IMR-90 (cell line): Measurements from ENCODE around the gene AP4B1. TPM values are rescaled to one million over a fixed set of nuclear protein-coding genes. Genes with fewer than 3 reads are reported as not detected.

Source experiments
- ATAC-seq: fragments of 200-7000 bp; cut with Tn5 transposase; 2 replicates; pipeline ENCODE4 v1.9.1; 2020; ENCODE audit warnings: low read depth, mild to moderate bottlenecking, moderate library complexity
- BruUV-seq: library from RNA; stranded (reverse); fragments of 400-500 nt; replicated peaks from 2 replicates; lab custom pipeline; 2021; lab: Mats Ljungman, UMichigan
- CTCF ChIA-PET: fragments of 300-600 bp; formaldehyde crosslinking; extraction: SDS; loops from one replicate; lab custom pipeline; 2021; ENCODE audit warnings: antibody characterized with exemption; lab: Yijun Ruan, JAX
- POLR2A ChIA-PET: fragments of 300-600 bp; sonication (Branson Sonifier 250); formaldehyde crosslinking; loops from one replicate; lab custom pipeline; 2022; ENCODE audit warnings: antibody characterized with exemption; ENCODE audit not compliant: unreplicated experiment; lab: Charles Lee
- DNase-seq: peaks from one replicate; pipeline ENCODE4 v3.0.0; 2013
- H2AFZ ChIP-seq: replicated peaks from 2 replicates; pipeline ENCODE3; 2013; ENCODE audit warnings: low read length, mild to moderate bottlenecking; ENCODE audit not compliant: poor library complexity
- H2AK5ac ChIP-seq: 2 replicates; pipeline ENCODE4 v1.6.1; 2013; ENCODE audit warnings: low read depth, low read length, inconsistent platforms
- H2AK9ac ChIP-seq: replicated peaks from 2 replicates; pipeline ENCODE3; 2013; ENCODE audit warnings: mild to moderate bottlenecking, low read depth, low read length, moderate library complexity; ENCODE audit not compliant: poor library complexity
- H2BK120ac ChIP-seq: 2 replicates; pipeline ENCODE4 v1.6.1; 2013; ENCODE audit warnings: low read depth, low read length, inconsistent platforms
- H2BK15ac ChIP-seq: 3 replicates; pipeline ENCODE4 v1.6.1; 2013; ENCODE audit warnings: low read depth, low read length, inconsistent platforms
- H2BK20ac ChIP-seq: 2 replicates; pipeline ENCODE4 v1.6.1; 2013; ENCODE audit warnings: low read depth, mild to moderate bottlenecking, inconsistent platforms, low read length, moderate library complexity
- H2BK5ac ChIP-seq: 2 replicates; pipeline ENCODE4 v1.6.1; 2013; ENCODE audit warnings: mild to moderate bottlenecking, low read depth, low read length, inconsistent platforms; ENCODE audit not compliant: poor library complexity, severe bottlenecking
- H3K14ac ChIP-seq: replicated peaks from 2 replicates; pipeline ENCODE4 v1.6.1; 2013; ENCODE audit warnings: low read depth, low read length, inconsistent platforms
- H3K18ac ChIP-seq: 2 replicates; pipeline ENCODE4 v1.6.1; 2013; ENCODE audit warnings: low read depth, low read length, control low read depth
- H3K23ac ChIP-seq: 2 replicates; pipeline ENCODE4 v1.6.1; 2013; ENCODE audit warnings: low read depth, low read length, inconsistent platforms
- H3K27ac ChIP-seq: 2 replicates; pipeline ENCODE4 v1.5.1; 2013; ENCODE audit warnings: mild to moderate bottlenecking, control low read depth, low read length; ENCODE audit not compliant: insufficient read depth
- H3K27me3 ChIP-seq: 2 replicates; pipeline ENCODE4 v1.6.1; 2013; ENCODE audit warnings: low read length; ENCODE audit not compliant: control insufficient read depth, insufficient read depth
- H3K36me3 ChIP-seq: 2 replicates; pipeline ENCODE4 v1.6.1; 2013; ENCODE audit warnings: low read length, mixed read lengths; ENCODE audit not compliant: control insufficient read depth, insufficient read depth
- H3K4ac ChIP-seq: 2 replicates; pipeline ENCODE4 v1.6.1; 2013; ENCODE audit warnings: low read depth, low read length, inconsistent platforms
- H3K4me1 ChIP-seq: 2 replicates; pipeline ENCODE4 v1.6.1; 2013; ENCODE audit warnings: low read length, mixed read lengths; ENCODE audit not compliant: control insufficient read depth, insufficient read depth
- H3K4me2 ChIP-seq: 2 replicates; pipeline ENCODE4 v1.6.1; 2013; ENCODE audit warnings: low read depth, mild to moderate bottlenecking, control low read depth, low read length, moderate library complexity
- H3K4me3 ChIP-seq: 2 replicates; pipeline ENCODE4 v1.5.1; 2013; ENCODE audit warnings: low read depth, mild to moderate bottlenecking, control low read depth, low read length, moderate library complexity; ENCODE audit not compliant: insufficient read depth
- H3K56ac ChIP-seq: 2 replicates; pipeline ENCODE4 v1.6.1; 2013; ENCODE audit warnings: low read length, inconsistent platforms; ENCODE audit not compliant: insufficient read depth; ENCODE audit errors: extremely low read depth
- H3K79me1 ChIP-seq, 2 experiments: 2 replicates each; pipeline ENCODE4 v1.6.1; 2013; ENCODE audit warnings: low read length in 2 of 2, inconsistent platforms in 1 of 2, low read depth in 1 of 2
- H3K9ac ChIP-seq: 2 replicates; pipeline ENCODE4 v1.6.1; 2013; ENCODE audit warnings: low read depth, low read length, control low read depth
- H3K9me1 ChIP-seq: 2 replicates; pipeline ENCODE4 v1.6.1; 2013; ENCODE audit warnings: low read length, inconsistent platforms; ENCODE audit not compliant: insufficient read depth
- H3K9me3 ChIP-seq: 2 replicates; pipeline ENCODE4 v1.6.1; 2013; ENCODE audit warnings: low read length; ENCODE audit not compliant: control insufficient read depth, insufficient read depth
- H4K20me1 ChIP-seq: 2 replicates; pipeline ENCODE4 v1.6.1; 2013; ENCODE audit warnings: low read length, inconsistent platforms; ENCODE audit not compliant: insufficient read depth
- H4K5ac ChIP-seq: 2 replicates; pipeline ENCODE4 v1.6.1; 2013; ENCODE audit warnings: mild to moderate bottlenecking, low read depth, low read length, control low read depth
- H4K8ac ChIP-seq, 2 experiments: 2 replicates each; pipeline ENCODE4 v1.6.1; 2013; ENCODE audit warnings: low read depth in 2 of 2, low read length in 2 of 2, control low read depth in 1 of 2, inconsistent platforms in 1 of 2
- H4K91ac ChIP-seq: 2 replicates; pipeline ENCODE4 v1.6.1; 2013; ENCODE audit warnings: low read depth, low read length, inconsistent platforms; ENCODE audit not compliant: insufficient read depth
- BHLHE40 ChIP-seq: fragments of 150-350 bp; IDR thresholded peaks from 2 replicates; pipeline ENCODE4 v1.6.1; 2016; ENCODE audit warnings: mild to moderate bottlenecking, low read depth, low read length
- MAFK ChIP-seq: IDR thresholded peaks from 2 replicates; pipeline ENCODE4 v1.6.1; 2012; ENCODE audit warnings: low read depth, low read length, improper control_type of control experiment
- MXI1 ChIP-seq: IDR thresholded peaks from 2 replicates; pipeline ENCODE4 v1.6.1; 2012; ENCODE audit warnings: low read depth, mild to moderate bottlenecking, low read length, moderate library complexity, borderline replicate concordance
- WGBS, 2 experiments: methylation state at CpG; one replicate each; pipeline versions ENCODE4 v1.1.5 to v1.1.7; 2013; ENCODE audit warnings: missing lambda C conversion rate in 2 of 2; ENCODE audit not compliant: insufficient read length in 1 of 2; ENCODE audit errors: extremely low coverage in 2 of 2; 5-methylcytosine and 5-hydroxymethylcytosine counted together
- dilution Hi-C: fragments of 300-500 bp; cut with HindIII; formaldehyde crosslinking; loops from one replicate; pipeline ENCODE4 v1.14.3; 2018; ENCODE audit warnings: low sequenced_read_pairs; ENCODE audit not compliant: unreplicated experiment
- in situ Hi-C: fragments of 300-500 bp; cut with MboI; formaldehyde crosslinking; loops from 3 replicates; pipeline ENCODE4 v1.14.3; 2019; ENCODE audit warnings: low sequenced_read_pairs, inconsistent platforms, mixed read lengths
- intact Hi-C: fragments of 100-400 bp; cut with micrococcal nuclease; formaldehyde crosslinking; loops from 2 replicates; pipeline ENCODE4 v1.10.0; 2022
- polyA plus RNA-seq, 3 experiments: library from polyadenylated mRNA; depleted of rRNA; stranded (reverse); fragments of >200 nt; gene quantifications; 2 replicates each; pipeline ENCODE4 v1.2.3, GENCODE V29; 2012; ENCODE audit warnings: low replicate concordance in 1 of 3
- total RNA-seq: library from RNA; depleted of rRNA; stranded (reverse); fragments of >200 nt; gene quantifications from 2 replicates; pipeline ENCODE4 v1.2.3, GENCODE V29; 2012

AP4B1 gene
- total and polyA plus RNA-seq, 2 of the 4 experiments (the other 2 are of a cell fraction): 15.6 to 18.1 TPM

- ATAC-seq: no peak
- DNase-seq: no peak
- Histone ChIP-seq H3K56ac (peak overlapping the region; percentile 73), H3K27me3 (no peaks in the 10 kb centered on the region), H3K79me1 (peaks cover 29 to 44% of the 10 kb centered on the region in 2 experiments), H3K4me1 (no peaks in the 10 kb centered on the region), H2BK15ac (no peak overlapping the region), H4K20me1 (no peaks in the 10 kb centered on the region), H3K23ac (peak overlapping the region; percentile 9), H3K27ac (peak overlapping the region; percentile 52; the same call in 1 of the 2 replicates), H3K4me3 (peak overlapping the region; percentile 58), H3K4ac (peak overlapping the region; percentile 63), H3K4me2 (peak overlapping the region; percentile 84), H3K9ac (peak overlapping the region; percentile 65), H4K5ac (no peak overlapping the region; the same call in 1 of the 2 replicates), H3K36me3 (peaks cover 5% of the 10 kb centered on the region; the same call in 1 of the 2 replicates), H2BK5ac (peak overlapping the region; percentile 7), H2BK20ac (no peak overlapping the region), H3K14ac (peak overlapping the region; percentile 49; the same call in 1 of the 2 replicates), H4K8ac (peak overlapping the region; percentile 41 to 72), H4K91ac (peak overlapping the region; percentile 62), H2AK5ac (peak overlapping the region; percentile 52), H3K9me1 (peaks cover 3% of the 10 kb centered on the region), H2AFZ (peak overlapping the region; percentile 91), H2AK9ac (peak overlapping the region; percentile 96), H3K9me3 (no peaks in the 10 kb centered on the region), H2BK120ac (peak overlapping the region; percentile 16; the same call in 1 of the 2 replicates), H3K18ac (no peak overlapping the region; the same call in 1 of the 2 replicates)
- WGBS, 2 experiments: 0% methylated on average over 3 of the region's 17 CpGs; no CpG with 5 or more reads in 1 of the 2 experiments
- TSS peak; percentile 86 for BruUV-seq
- ChIA-PET POLR2A (no interaction called here), CTCF (interaction anchor here (0.6 to 1.0 kb wide), 2 partner anchors 24 to 32 kb away, joined by 3 read pairs; partner anchors contain the start of gene HIPK1)
- TF ChIP-seq BHLHE40: no peak
- no peak for TF ChIP-seq MXI1
- TF ChIP-seq MAFK: no peak
- dilution Hi-C loops: no loop called here
- in situ Hi-C loops: loop anchor here (25.0 kb wide), 1 partner anchor 768 kb away; no protein-coding TSS in a partner anchor
- intact Hi-C loops: loop anchor here (1.0 to 10.0 kb wide), 5 partner anchors 24 to 511 kb away; partner anchors contain the start of genes HIPK1, MAGI3 and PHTF1
Observed at GRCh38 chr1:113905435-113905861, 849 bp upstream of the AP4B1 start.
